ENCODE measurements around the gene EXOC2.

EXOC2 gene

DNA sequence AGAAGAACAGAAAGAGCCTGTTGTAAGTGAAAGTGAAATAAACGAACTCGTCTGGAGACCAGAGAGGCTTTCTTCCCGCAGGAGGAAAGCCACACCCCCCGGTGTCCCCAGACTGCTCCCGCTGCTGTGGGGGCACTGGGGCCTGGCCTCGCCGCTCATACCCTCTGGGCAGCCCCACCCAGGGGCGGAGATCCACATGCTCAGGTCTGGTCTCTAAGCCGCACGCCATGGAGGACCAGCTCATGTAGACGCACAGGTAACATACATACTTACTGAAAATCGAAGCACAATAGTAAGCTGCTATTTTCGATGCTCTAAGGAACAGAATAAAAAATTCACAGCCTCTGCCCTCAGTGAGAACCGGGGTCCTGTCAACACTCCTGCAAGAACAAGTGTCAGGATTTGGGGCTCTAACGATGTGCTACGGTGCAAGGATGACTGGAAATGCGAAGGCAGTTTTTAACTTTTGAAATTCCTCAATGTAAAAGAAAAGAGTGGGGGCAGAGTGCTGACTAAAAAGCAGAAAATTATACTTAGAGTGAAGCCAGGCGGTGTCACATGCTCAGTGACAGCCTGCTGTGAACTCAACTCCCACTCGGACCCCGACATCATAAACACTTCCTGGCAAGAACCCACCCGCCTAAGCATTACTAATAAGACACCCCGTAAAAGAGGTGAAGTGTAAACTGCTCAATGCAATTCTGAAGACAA lies 190.9 kb downstream of the EXOC2 start:
- H3K4me3 ChIP-seq (ENCODE audit: low read depth, low read length): no peak overlapping the region
- no peak for TF ChIP-seq CTCF (IDR thresholded peaks at IDR 0.05; ENCODE audit: low read depth, low read length)

DNA sequence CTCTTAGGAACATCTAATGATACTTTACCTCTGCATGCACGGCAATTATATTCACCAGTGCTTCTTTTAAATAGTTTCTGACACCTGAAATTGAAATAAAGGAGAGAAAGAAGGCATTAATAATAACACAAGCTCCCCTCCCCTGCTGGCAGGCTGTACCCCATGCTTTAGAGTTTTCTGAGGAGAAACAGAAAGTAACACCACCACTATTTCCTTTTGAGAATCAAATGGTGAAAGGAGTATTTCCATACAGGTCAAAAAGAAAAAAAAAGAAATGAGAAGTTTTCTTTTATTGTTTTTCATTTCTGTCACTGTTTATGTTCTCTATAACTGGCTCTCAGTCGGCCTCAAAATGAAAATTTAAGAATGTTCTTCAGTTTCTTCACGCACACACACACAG lies 193.3 kb downstream of the EXOC2 start:
- H3K4me3 ChIP-seq (ENCODE audit: low read depth, low read length): no peak overlapping the region
- TF ChIP-seq CTCF (IDR thresholded peaks at IDR 0.05; ENCODE audit: low read depth, low read length): no peak

DNA sequence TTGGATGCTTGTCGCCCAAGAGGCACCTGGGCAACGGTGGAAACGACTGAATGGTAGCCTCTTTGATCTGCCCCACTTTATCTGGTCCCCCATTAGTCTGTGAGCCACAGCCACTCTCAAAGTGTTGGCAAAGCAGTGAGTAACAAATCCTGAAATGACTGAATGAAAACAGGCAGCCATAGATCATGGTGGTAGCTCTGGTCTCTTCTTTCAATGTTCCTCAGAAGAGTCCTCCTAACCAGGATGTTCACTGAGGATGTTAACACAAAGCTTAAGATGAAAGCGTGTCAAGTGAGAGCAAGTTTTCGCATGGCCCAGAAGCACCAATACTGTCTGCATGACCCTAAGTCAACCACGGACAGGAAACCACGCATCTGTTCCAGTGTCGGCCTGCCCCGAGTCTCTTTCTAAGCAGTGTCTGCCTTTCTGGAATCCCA lies 194.1 kb downstream of the EXOC2 start:
- no peak for TF ChIP-seq CTCF (IDR thresholded peaks at IDR 0.05; ENCODE audit: low read depth, low read length)
- no peak overlapping the region for H3K4me3 ChIP-seq (ENCODE audit: low read depth, low read length)

GRCh38 chr6:497258-497657 lies 195.7 kb downstream of the EXOC2 start:
- TF ChIP-seq CTCF (IDR thresholded peaks at IDR 0.05; ENCODE audit: low read depth, low read length): no peak
- H3K4me3 ChIP-seq (ENCODE audit: low read depth, low read length): no peak overlapping the region

GRCh38 chr6:496649-497048 lies 196.3 kb downstream of the EXOC2 start:
- H3K4me3 ChIP-seq (ENCODE audit: low read depth, low read length): no peak overlapping the region
- no peak for TF ChIP-seq CTCF (IDR thresholded peaks at IDR 0.05; ENCODE audit: low read depth, low read length)

DNA sequence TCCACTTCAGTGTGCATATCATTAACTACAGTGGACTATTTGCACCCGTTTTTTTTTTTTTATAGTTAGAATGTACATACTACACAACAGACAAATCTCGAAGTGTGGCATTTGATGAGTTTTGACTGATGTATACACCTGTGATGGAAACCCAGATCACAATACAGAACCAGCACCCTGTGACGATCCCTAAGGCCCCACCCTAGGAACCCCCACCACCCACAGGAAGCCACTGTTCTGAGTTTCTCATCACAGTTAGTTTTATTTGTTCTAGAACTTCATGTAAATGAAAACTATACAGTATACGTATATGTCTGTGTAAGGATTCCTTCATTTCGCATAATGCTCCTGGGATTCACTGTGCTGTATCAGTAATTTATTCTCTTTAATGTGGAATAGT lies 198.5 kb downstream of the EXOC2 start:
- no peak overlapping the region for H3K4me3 ChIP-seq (ENCODE audit: low read depth, low read length)
- TF ChIP-seq CTCF (IDR thresholded peaks at IDR 0.05; ENCODE audit: low read depth, low read length): no peak

DNA sequence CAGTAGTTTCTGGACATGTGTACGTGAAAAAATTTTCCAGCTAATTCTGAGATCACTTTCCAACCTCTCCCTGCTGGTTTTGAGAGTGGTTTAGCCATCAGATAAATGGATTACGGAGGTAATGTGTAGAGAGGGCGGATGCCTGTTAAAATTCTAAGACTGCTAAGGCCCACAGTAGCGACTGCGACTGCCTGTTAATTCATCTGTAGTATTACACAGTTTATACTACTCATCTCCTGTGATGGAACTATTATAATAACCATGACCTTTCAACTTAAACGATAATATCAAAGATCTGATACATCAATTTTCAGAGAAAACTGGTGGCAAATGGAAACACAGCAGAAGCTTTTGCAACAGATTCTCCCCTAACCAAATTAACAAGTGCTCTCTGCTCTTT lies 199.1 kb downstream of the EXOC2 start:
- no peak overlapping the region for H3K4me3 ChIP-seq (ENCODE audit: low read depth, low read length)
- no peak for TF ChIP-seq CTCF (IDR thresholded peaks at IDR 0.05; ENCODE audit: low read depth, low read length)

All from WI38 (cell line).